Measurements from ENCODE around the gene SAPCD2. TPM values are rescaled to one million over a fixed set of nuclear protein-coding genes. Genes with fewer than 3 reads are reported as not detected.

The SAPCD2 gene
- total RNA-seq, 1 donor from 2014 or later: 17.6 TPM

GRCh38 chr9:137049544-137050449, 20.6 kb downstream of the SAPCD2 start:
- no peak for DNase-seq (ENCODE audit: low read depth, low spot score)

GRCh38 chr9:137048655-137049543, 21.5 kb downstream of the SAPCD2 start:
- no peak for DNase-seq (ENCODE audit: low read depth, low spot score)

GRCh38 chr9:137046088-137046787, 24.1 kb downstream of the SAPCD2 start, which contains the start of gene NPDC1:
NPDC1 (minus strand) TSS chr9:137046177; CDS start chr9:137045989, 188 bp downstream.
- DNase-seq (ENCODE audit: low read depth, low spot score): peak; percentile 40

GRCh38 chr9:137045294-137046087, 24.9 kb downstream of the SAPCD2 start:
- DNase-seq (ENCODE audit: low read depth, low spot score): no peak

DNA sequence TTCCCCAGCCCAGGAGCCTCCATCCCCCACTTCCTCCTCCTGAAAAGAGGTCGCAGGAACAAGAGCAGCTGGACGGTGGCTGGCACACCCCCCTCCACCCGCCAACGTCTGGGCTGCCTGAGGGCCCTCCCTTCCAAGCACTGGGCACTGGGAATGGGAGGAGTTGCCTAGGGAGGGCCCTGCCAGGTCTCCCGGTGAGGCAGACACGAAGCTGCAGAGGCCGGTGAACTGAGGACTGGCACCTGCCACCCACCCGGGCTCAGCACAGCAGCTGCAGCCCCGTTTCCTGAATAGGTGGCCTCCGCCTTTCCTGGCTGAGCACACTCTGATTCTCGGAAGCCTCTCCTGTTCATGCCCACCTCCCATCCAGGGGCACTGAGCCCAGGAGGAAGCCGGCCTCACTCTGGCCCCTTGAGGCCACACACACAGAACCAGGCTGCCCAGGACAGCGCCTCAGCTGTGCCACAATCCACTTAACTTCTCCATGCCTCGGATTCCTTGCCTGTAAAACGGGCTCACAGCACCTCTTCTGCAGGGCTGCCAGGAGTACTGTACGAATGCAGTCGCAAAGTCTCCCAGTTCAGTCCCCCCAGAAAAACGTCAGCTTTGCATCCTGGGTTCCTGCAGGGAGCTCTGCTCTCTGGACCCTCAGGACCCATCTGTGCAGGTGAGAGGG, 25.7 kb downstream of the SAPCD2 start:
- no peak for DNase-seq (ENCODE audit: low read depth, low spot score)

GRCh38 chr9:137044037-137044436, 26.3 kb downstream of the SAPCD2 start:
- DNase-seq (ENCODE audit: low read depth, low spot score): no peak

- no peak for DNase-seq (ENCODE audit: low read depth, low spot score)
Observed at GRCh38 chr9:137042751-137043727, 27.3 kb downstream of the SAPCD2 start.

GRCh38 chr9:137041124-137041523, 29.2 kb downstream of the SAPCD2 start:
- no peak for DNase-seq (ENCODE audit: low read depth, low spot score)

DNA sequence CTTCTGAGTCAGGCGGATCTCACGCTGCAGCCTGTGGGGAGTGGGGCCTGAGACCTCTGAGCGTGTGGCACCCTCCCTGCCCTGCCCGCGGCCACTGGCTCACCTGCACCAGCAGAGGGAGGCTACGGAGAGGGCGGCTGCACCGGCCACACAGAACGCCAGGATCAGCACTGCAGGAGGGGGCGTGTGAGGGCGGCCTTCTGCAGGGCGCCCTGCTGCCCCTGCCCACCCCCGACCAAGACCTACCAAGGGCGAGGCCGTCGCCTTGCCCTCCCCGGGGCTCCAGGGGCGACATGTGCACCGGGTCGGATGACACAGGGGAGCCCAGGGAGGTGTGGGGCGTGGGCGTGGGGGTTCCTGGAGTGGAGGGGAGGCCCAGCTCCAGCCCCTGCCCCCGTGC, 29.8 kb downstream of the SAPCD2 start:
- DNase-seq (ENCODE audit: low read depth, low spot score): no peak

GRCh38 chr9:137039611-137040366, 30.6 kb downstream of the SAPCD2 start:
- DNase-seq (ENCODE audit: low read depth, low spot score): no peak

GRCh38 chr9:137038916-137039315, 31.4 kb downstream of the SAPCD2 start:
- no peak for DNase-seq (ENCODE audit: low read depth, low spot score)

- no peak for DNase-seq (ENCODE audit: low read depth, low spot score)
Observed at GRCh38 chr9:137037483-137037882, 32.9 kb downstream of the SAPCD2 start.

DNA sequence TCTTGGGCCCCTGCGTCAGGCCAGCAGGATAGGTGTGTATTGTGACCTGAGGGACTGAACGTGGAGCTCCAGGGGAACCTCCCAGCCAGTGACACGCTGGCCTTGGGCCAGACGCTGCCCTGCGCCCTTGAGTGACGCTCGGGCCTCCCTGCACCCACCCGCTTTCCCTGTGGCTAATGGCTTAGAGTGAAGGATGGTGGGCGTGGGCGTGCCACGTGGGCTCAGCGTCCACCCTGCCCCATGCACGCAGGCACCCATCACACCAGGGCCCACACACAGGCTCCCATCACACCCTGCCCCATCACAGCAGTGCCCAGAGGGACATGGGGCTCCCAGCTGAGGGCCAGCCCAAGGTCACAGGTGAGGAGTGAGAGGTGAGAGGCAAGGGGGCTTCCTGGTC, 33.3 kb downstream of the SAPCD2 start:
- no peak for DNase-seq (ENCODE audit: low read depth, low spot score)

DNA sequence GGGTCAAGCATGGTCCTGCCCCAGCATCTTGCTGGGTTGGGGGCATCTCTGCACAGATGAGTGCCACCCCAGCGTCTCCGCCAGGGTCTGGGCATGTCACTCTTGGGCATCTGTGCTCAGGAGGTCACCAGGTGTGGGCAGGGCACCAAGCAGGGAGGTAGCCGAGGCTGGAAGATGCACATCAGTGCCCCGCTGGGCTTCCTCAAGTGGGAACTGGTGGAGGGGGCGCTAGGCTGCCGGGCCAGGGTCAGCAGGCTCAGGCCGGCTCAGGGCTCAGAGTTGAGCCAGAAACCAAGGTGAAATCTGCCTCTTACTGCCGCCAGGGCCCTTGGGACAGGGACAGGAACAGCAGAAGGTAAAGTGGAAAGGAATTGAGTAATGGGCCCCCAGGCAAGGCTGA, 34.4 kb downstream of the SAPCD2 start:
- no peak for DNase-seq (ENCODE audit: low read depth, low spot score)

GRCh38 chr9:137035507-137035834, 34.9 kb downstream of the SAPCD2 start:
- no peak for DNase-seq (ENCODE audit: low read depth, low spot score)

DNA sequence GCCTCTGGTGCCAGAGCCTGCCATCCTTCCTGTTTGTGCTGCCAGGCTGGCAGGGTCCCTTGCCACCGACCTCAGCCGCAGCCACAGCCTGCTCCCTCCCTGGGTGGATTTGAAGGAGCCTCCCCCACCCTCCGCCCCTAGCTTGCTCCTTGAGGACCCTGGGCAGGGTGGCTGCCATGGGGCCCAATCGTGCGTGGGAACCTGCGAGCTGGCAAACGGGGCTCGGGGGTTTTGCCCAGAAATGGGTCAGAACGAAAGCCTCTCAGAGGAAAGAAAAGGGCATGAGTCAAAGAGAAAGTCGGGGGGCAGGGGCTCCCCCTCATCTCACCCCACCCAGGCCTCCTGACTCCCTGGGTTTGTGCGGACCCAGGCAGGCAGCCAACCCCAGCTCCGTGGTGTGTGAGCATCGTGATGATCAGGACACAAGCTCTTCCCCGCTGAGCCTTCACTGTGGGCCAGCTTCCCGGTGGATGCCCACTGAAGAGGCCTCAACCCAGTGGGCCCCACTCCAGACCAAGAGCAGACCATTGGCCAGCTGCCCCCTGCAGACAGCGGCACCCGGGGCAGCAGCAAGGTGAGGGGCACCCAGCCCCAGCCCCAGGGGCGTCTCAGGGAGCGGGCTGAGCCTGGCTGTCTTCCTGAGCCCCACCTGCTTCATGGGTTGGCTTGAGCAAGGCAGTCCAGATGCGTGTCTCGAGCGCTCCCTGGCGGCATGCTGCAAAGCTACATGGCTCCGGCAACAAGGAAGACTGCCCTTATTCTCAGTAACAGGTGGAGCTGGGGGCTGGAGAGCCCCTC, 35.4 kb downstream of the SAPCD2 start:
- DNase-seq (ENCODE audit: low read depth, low spot score): peak; percentile 50

DNA sequence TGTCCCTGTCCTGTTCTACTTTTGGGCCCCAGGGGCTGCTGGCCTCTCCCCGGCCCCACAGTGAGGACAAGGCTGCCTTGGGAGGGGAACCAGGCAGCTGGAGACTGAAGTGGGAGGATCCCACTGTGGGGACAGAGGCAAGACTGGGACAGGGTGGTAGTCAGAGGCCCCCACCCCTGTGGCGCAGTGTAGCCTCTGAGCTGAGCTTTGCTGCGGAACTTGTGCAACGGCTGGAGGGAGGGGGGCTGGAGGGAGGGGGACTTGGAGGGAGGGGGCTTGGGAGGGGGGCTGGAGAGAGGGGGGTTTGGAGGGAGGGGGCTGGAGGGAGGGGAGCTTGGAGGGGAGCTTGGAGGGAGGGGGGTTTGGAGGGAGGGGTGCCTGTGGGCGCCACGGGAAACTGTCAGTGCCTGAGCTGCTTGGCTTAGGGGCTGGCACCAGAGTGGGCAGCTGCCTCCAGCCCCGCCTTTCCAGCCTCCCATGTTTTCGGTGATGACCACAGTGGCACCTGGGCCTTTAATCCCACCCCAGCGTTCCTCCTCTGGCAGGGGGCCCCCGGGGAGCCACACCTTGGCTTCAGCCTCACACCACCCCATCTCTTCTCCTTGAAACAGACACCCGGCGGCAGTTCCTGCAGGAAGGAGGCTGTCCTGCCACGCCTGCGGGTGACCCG, 36.2 kb downstream of the SAPCD2 start:
- no peak for DNase-seq (ENCODE audit: low read depth, low spot score)
